GM21423 (cell line): ENCODE data around the gene EXOC3L1.

Experiments
- ATAC-seq: cut with Tn5 transposase; IDR thresholded peaks from one replicate; pipeline ENCODE4 v1.9.1; 2021; ENCODE audit warnings: mild to moderate bottlenecking, moderate library complexity; ENCODE audit not compliant: unreplicated experiment

The EXOC3L1 gene

GRCh38 chr16:67183627-67184452 lies 6.1 kb downstream of the EXOC3L1 start, which contains the start of gene MATCAP1:
Gene MATCAP1 (minus strand): TSS chr16:67183963. CDS start chr16:67180610, 3,353 bp downstream.
- ATAC-seq, result peak; percentile 92

DNA sequence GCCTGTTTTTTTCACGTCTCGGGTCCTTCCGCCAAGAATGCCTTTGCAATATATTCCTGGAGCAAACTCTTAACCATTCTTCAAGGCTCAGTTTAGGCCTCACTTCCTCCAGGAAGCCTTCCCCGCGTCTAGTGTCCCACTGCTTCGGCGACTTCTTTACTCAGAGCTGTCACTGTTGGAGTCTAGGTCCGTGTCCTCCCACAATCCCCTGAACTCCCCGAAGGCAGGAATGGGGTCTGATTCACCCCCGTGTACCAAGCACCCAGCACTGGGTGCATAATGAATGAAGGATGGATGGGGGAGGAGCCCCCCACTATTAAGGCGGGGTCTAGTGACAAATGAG lies 6.7 kb downstream of the EXOC3L1 start:
- no peak for ATAC-seq

GRCh38 chr16:67182288-67182687 lies 7.6 kb downstream of the EXOC3L1 start:
- ATAC-seq, result no peak

DNA sequence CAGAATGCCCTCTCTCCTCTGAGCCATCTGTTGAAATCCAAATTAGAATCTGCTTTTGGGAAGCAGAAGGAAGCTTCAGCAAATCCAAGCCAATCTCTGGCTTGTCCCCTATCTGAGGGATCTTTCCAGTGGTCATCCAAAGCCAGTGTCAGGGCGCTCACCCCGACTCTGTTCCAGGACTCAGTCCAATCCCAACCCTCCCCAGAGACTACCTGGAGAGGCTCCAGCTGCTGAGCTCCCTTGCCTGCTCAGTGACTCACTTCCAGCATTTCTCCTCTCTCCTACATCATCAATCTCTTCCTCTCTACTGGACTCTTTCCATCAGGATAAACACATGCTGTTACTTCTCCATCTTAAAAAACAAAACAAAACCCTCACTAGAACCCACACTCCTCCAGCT lies 8.6 kb downstream of the EXOC3L1 start:
- no peak for ATAC-seq

DNA sequence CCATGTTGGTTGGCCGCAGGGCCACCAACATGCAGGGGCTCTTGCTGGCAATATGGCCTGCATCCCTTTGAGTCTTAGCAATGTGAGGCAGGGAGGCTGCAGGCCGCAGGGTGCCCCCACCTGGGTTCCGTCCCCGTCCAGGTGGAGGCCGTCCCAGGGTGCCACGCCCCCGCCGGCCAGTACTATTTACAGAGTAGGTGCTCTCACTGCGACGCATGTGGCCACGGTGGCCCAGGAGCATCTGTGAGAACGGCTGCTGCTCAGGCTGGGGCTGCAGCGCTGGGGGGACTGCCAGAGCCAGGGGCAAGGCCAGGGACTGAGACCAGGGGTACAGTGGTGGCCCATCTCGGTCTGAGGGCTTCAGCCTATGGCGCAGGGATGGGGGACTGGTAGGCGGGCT lies 9.8 kb downstream of the EXOC3L1 start:
- ATAC-seq, result no peak

DNA sequence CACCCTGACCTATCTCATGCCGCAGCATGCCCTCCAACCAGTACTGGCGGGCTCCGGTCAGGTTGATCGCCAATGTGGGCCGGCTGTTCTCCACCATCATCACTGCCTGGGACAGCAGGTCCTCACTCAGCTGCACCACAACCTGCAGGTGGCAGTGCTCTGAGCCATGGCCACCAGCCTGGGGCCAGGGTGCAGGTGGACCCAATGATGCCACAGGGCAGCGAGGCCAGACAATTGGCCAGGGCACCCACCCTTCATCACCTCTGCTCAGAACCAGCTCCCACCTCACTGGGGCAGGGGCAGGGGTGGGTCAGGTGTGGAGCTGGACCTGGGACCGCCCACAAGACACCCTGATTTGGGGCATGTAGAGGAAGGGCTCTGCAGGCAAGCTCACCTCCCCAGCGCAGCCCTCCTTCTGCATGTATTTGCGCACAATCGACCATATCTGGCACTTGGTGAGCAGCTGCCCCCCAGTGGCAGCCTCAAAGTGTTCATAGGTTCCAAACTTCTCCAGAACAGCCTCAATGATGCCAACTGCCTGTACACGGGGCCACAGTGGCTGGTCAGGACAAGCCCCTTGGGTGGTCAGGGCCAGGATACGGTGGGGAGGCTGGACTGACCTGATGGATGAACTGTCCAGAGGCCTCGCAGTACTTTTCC lies 10.4 kb downstream of the EXOC3L1 start:
- ATAC-seq, result no peak

GRCh38 chr16:67177743-67178699 lies 11.9 kb downstream of the EXOC3L1 start:
- no peak for ATAC-seq

GRCh38 chr16:67176662-67177061 lies 13.3 kb downstream of the EXOC3L1 start:
- no peak for ATAC-seq

- ATAC-seq, result no peak
These were observed 15.2 kb downstream of the EXOC3L1 start for GRCh38 chr16:67174706-67175231.

DNA sequence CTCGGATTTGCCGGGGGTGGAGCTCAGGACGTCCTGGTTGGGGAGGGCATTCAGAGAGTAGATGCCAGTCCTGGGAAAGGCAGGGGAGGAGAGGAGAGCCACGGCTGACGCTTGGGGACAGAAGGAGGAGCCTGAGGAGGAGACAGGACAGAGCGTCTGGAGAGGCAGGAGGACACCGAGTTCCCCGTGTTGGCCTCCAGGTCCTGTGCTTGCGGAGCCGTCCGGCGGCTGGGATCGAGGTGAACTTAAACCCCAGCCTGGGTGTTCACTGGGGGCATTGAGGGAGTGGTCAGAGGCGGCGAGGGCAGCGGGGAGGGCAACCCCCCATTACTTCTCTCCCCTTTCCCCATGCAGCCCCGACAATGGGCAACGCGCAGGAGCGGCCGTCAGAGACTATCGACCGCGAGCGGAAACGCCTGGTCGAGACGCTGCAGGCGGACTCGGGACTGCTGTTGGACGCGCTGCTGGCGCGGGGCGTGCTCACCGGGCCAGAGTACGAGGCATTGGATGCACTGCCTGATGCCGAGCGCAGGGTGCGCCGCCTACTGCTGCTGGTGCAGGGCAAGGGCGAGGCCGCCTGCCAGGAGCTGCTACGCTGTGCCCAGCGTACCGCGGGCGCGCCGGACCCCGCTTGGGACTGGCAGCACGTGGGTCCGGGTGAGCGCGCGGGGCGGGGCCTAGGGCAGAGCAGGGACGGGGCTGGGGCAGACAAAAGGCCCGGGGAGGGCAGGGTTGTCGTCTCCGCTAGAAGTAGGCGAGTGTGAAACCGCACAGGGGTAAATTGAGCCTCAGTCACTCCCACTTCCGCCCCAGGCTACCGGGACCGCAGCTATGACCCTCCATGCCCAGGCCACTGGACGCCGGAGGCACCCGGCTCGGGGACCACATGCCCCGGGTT lies 15.9 kb downstream of the EXOC3L1 start:
- peak; percentile 35 for ATAC-seq

DNA sequence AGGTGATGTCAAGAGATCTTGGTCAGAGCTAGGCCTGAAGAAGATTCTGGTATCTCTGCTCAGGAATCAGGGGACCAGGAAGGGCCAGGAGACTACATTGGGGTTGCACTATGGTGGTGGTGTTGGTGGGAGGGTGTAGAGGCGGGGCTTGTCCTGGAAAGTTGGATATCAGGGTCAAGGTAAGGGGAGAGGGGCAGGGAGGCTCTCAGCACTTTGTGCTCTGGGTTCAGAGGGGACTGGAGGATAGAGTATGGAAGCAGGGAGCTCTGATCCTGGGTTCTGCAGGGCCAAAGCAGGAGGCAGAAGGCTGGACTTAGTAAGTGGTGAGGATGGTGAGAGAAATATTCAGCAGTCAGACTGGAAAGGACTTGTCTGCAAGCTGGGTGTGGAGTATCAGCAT lies 16.6 kb downstream of the EXOC3L1 start:
- no peak for ATAC-seq

GRCh38 chr16:67170949-67171649 lies 18.8 kb downstream of the EXOC3L1 start:
- ATAC-seq, result no peak

- peak; percentile 40 for ATAC-seq
These were observed 19.6 kb downstream of the EXOC3L1 start, which contains the start of gene NOL3 for GRCh38 chr16:67170168-67170948. Gene NOL3 (plus strand): TSS chr16:67170538.

DNA sequence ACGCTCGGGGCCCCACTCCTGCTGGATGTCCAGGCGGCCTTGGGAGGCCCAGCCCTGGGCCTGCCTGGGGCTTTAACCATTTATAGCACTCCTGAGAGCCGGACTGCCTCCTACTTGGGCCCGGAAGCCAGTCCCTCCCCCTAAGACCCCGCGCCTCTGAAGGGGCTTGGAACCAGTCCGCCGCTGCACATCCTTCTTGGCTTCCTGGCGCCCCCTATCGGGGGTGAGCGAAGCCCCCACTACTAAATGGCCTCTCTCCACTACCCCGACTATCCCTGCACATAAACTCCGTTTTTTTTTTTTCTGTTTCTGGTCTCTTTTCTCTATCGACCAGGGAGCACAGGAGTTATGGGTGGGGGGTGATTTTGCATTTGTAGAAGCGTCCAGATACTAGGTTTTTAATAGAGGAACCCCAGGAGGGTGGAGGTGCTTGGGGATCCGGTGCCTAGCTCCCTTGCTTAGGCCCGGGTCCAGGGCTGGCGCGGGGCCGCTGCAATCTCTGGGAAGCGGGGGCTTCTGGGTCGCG lies 20.2 kb downstream of the EXOC3L1 start:
- ATAC-seq, result no peak

GRCh38 chr16:67169011-67169451 lies 20.9 kb downstream of the EXOC3L1 start:
- ATAC-seq, result no peak

GRCh38 chr16:67167588-67167987 lies 22.3 kb downstream of the EXOC3L1 start:
- no peak for ATAC-seq

GRCh38 chr16:67166598-67167168 lies 23.3 kb downstream of the EXOC3L1 start:
- ATAC-seq, result no peak

GRCh38 chr16:67166110-67166547 lies 23.8 kb downstream of the EXOC3L1 start:
- no peak for ATAC-seq
